CD4-positive, alpha-beta T cell (primary cell): ENCODE results near the gene MOBP. TPM values are rescaled to one million over a fixed set of nuclear protein-coding genes. Genes with fewer than 3 reads are reported as not detected.

Source experiments
- ATAC-seq: fragments of 200-7000 bp; cut with Tn5 transposase; one replicate; pipeline ENCODE4 v1.10.0; 2022; ENCODE audit warnings: mild to moderate bottlenecking; ENCODE audit not compliant: poor library complexity
- CTCF ChIA-PET: fragments of 350-600 bp; sonication (Branson Sonifier 250); formaldehyde crosslinking; loops from one replicate; lab custom pipeline; 2021; ENCODE audit warnings: antibody characterized with exemption, inconsistent platforms; lab: Charles Lee
- POLR2A ChIA-PET: fragments of 350-600 bp; sonication (Branson Sonifier 250); formaldehyde crosslinking; loops from one replicate; lab custom pipeline; 2021; ENCODE audit warnings: antibody characterized with exemption, inconsistent platforms; lab: Charles Lee
- DNase-seq, 14 experiments: peaks; one replicate each; pipeline ENCODE4 v3.0.0-alpha.2; 2013 to 2020; ENCODE audit warnings: mixed read lengths in 2 of 14
- H3K27ac ChIP-seq, 2 donors: one replicate each; pipeline versions ENCODE4 v1.5.1 to v1.7.0; 2013; ENCODE audit warnings: low read length in 2 of 2, low read depth in 1 of 2, mild to moderate bottlenecking in 1 of 2
- H3K27me3 ChIP-seq, 2 experiments: 1 replicate in 1 of 2; 2 replicates in 1 of 2; pipeline versions ENCODE4 v1.6.1 to v1.7.0; 2013; ENCODE audit warnings: low read length in 2 of 2, control low read depth in 1 of 2, mild to moderate bottlenecking in 1 of 2, moderate library complexity in 1 of 2; ENCODE audit not compliant: insufficient read depth in 2 of 2, control insufficient read depth in 1 of 2
- H3K36me3 ChIP-seq: one replicate; pipeline ENCODE4 v1.6.1; 2013; ENCODE audit warnings: low read length, control low read depth; ENCODE audit not compliant: insufficient read depth
- H3K4me1 ChIP-seq: one replicate; pipeline ENCODE4 v1.6.1; 2013; ENCODE audit warnings: low read length, control low read depth; ENCODE audit not compliant: insufficient read depth
- H3K4me3 ChIP-seq: one replicate; pipeline ENCODE4 v1.5.1; 2013; ENCODE audit warnings: mild to moderate bottlenecking, low read length, moderate library complexity
- H3K9me3 ChIP-seq, 2 experiments: 1 replicate in 1 of 2; 2 replicates in 1 of 2; pipeline versions ENCODE4 v1.6.1 to v1.7.0; 2013; ENCODE audit warnings: low read length in 2 of 2, mild to moderate bottlenecking in 2 of 2, control low read depth in 1 of 2, moderate library complexity in 1 of 2; ENCODE audit not compliant: control insufficient read depth in 1 of 2, insufficient read depth in 1 of 2
- H3K27ac Mint-ChIP-seq: one replicate; pipeline ENCODE4 v1.8.0; 2020; ENCODE audit warnings: mixed read lengths
- H3K27me3 Mint-ChIP-seq: one replicate; pipeline ENCODE4 v1.8.0; 2021; ENCODE audit warnings: mixed read lengths
- H3K36me3 Mint-ChIP-seq: one replicate; pipeline ENCODE4 v1.8.0; 2021; ENCODE audit warnings: low read depth, mixed read lengths
- H3K4me1 Mint-ChIP-seq: one replicate; pipeline ENCODE4 v1.8.0; 2021; ENCODE audit warnings: low read depth, mixed read lengths
- H3K4me3 Mint-ChIP-seq: one replicate; pipeline ENCODE4 v1.8.0; 2020; ENCODE audit warnings: mild to moderate bottlenecking, mixed read lengths
- H3K9me3 Mint-ChIP-seq: one replicate; pipeline ENCODE4 v1.8.0; 2020; ENCODE audit warnings: mixed read lengths
- CTCF ChIP-seq: fragments of 200-600 bp; IDR thresholded peaks from one replicate; pipeline ENCODE4 v1.8.0; 2022; ENCODE audit warnings: antibody characterized with exemption, mild to moderate bottlenecking
- intact Hi-C, 2 experiments: fragments of 100-400 bp; cut with DNase I in 1 of 2; cut with micrococcal nuclease in 1 of 2; formaldehyde crosslinking; loops; one replicate each; pipeline versions ENCODE4 v1.15.1 to v1.9.0; 2023 to 2025; cut with DNase I, micrococcal nuclease
- total RNA-seq, 174 experiments: library from RNA in 2 of 174; stranded (reverse) in 2 of 174; gene quantifications; one replicate each; pipeline ENCODE4 v1.2.3 and lab custom pipeline; 2021 to 2026

The MOBP gene
- total RNA-seq, 2 experiments from 2014 or later = not detected

- intact Hi-C loops = no loop called here
- Mint-ChIP-seq H3K27ac (no peak overlapping the region), H3K9me3 (peaks cover 2% of the 10 kb centered on the region), H3K4me3 (no peak overlapping the region), H3K4me1 (no peaks in the 10 kb centered on the region), H3K27me3 (peaks cover 13% of the 10 kb centered on the region), H3K36me3 (no peaks in the 10 kb centered on the region)
- no peaks in the 10 kb centered on the region for H3K4me1 ChIP-seq
- no peak for TF ChIP-seq CTCF
- peaks cover 0 to 6% of the 10 kb centered on the region in 2 experiments for H3K9me3 ChIP-seq
- H3K27me3 ChIP-seq = peaks cover 0 to 8% of the 10 kb centered on the region in 2 experiments
- no peak overlapping the region for H3K4me3 ChIP-seq
- ChIA-PET CTCF (no interaction called here), POLR2A (no interaction called here)
- DNase-seq = no peak
- H3K27ac ChIP-seq = no peak overlapping the region
- H3K36me3 ChIP-seq = no peaks in the 10 kb centered on the region
- ATAC-seq = no peak
Observed at GRCh38 chr3:39478226-39478625, 10.7 kb downstream of the MOBP start.

- Histone ChIP-seq H3K27me3 (peaks cover 0 to 5% of the 10 kb centered on the region in 2 experiments), H3K27ac (no peak overlapping the region), H3K4me3 (no peak overlapping the region), H3K9me3 (peaks cover 0 to 6% of the 10 kb centered on the region in 2 experiments), H3K4me1 (no peaks in the 10 kb centered on the region), H3K36me3 (no peaks in the 10 kb centered on the region)
- intact Hi-C loops = no loop called here
- Mint-ChIP-seq H3K4me1 (no peaks in the 10 kb centered on the region), H3K27me3 (no peaks in the 10 kb centered on the region), H3K4me3 (no peak overlapping the region), H3K27ac (no peak overlapping the region), H3K9me3 (peaks cover 2% of the 10 kb centered on the region), H3K36me3 (no peaks in the 10 kb centered on the region)
- DNase-seq (no peak), ATAC-seq (no peak)
- ChIA-PET POLR2A (no interaction called here), CTCF (interaction anchor here (1.2 kb wide), 1 partner anchor 33 kb away, joined by 4 read pairs; no protein-coding TSS in a partner anchor)
- TF ChIP-seq CTCF = no peak
Observed at GRCh38 chr3:39479701-39480414, 12.4 kb downstream of the MOBP start.

GRCh38 chr3:39485547-39485946, 18.1 kb downstream of the MOBP start:
- H3K9me3 ChIP-seq = no peaks in the 10 kb centered on the region
- intact Hi-C loops = no loop called here
- no peak overlapping the region for H3K27ac ChIP-seq
- no peaks in the 10 kb centered on the region for H3K36me3 ChIP-seq
- TF ChIP-seq CTCF = no peak
- no peak overlapping the region for H3K4me3 ChIP-seq
- H3K36me3 Mint-ChIP-seq = no peaks in the 10 kb centered on the region
- H3K4me3 Mint-ChIP-seq = no peak overlapping the region
- peaks cover 0 to 5% of the 10 kb centered on the region in 2 experiments for H3K27me3 ChIP-seq
- H3K9me3 Mint-ChIP-seq = peaks cover 4% of the 10 kb centered on the region
- ChIA-PET POLR2A (no interaction called here), CTCF (no interaction called here)
- H3K4me1 ChIP-seq = no peaks in the 10 kb centered on the region
- ATAC-seq (no peak), DNase-seq (no peak)
- peaks cover 16% of the 10 kb centered on the region for H3K27me3 Mint-ChIP-seq
- H3K4me1 Mint-ChIP-seq = no peaks in the 10 kb centered on the region
- no peak overlapping the region for H3K27ac Mint-ChIP-seq
